ENCODE data around the gene MT1A.

MT1A gene

GRCh38 chr16:56632156-56632847 is 6.2 kb upstream of the MT1A start, which contains the start of gene MT1M:
MT1M (plus strand) TSS chr16:56632659; CDS start chr16:56632732, 73 bp downstream.
- DNase-seq = no peak

GRCh38 chr16:56632848-56633365 is 5.6 kb upstream of the MT1A start:
- DNase-seq = no peak

- no peak for DNase-seq
Observed at GRCh38 chr16:56633535-56633934, 4.9 kb upstream of the MT1A start.

- no peak for DNase-seq
Observed at GRCh38 chr16:56634715-56635440, 3.6 kb upstream of the MT1A start.

GRCh38 chr16:56635441-56635967 is 3.0 kb upstream of the MT1A start:
- no peak for DNase-seq

- no peak for DNase-seq
Observed at GRCh38 chr16:56636616-56637413, 1.7 kb upstream of the MT1A start.

- no peak for DNase-seq
Observed at GRCh38 chr16:56639045-56639444, 579 bp downstream of the MT1A start.

DNA sequence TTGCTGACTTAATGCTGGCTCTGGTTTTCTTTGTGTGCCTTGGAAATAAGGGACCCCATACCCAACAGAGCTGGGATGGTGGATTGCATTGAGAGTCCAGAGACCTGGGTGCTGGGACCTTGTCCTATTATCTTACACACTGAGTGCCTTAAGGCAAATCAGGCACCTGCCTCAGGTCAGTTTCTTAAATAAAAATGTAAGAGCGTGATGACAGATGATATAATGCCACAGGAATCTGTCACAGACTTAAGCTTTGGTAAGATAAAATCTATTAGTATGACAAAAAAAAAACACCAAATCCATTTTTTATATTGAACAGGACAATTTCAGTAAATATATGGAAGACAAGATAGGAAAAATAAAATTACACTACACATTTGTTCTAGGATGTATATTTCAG is 1.6 kb downstream of the MT1A start:
- DNase-seq = no peak

DNA sequence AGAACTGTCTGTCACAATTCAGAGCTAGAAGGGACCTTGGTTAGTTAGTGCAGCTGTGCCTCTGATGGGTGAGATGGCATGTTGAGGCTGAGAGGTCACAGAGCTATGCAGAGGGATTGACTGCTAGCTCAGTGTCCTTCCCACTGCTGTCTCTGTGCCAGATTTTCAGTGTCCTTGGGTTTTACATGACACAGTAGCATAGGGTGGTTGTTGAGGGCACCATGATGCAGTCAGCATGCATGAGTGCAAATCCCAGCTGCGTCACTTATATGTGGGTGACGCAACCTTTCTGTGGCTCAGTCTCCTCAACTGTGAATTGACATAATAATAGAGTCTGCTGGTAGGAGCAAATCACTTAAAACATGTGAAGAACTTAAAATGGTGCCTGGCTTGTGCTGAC is 2.7 kb downstream of the MT1A start:
- DNase-seq = no peak

DNA sequence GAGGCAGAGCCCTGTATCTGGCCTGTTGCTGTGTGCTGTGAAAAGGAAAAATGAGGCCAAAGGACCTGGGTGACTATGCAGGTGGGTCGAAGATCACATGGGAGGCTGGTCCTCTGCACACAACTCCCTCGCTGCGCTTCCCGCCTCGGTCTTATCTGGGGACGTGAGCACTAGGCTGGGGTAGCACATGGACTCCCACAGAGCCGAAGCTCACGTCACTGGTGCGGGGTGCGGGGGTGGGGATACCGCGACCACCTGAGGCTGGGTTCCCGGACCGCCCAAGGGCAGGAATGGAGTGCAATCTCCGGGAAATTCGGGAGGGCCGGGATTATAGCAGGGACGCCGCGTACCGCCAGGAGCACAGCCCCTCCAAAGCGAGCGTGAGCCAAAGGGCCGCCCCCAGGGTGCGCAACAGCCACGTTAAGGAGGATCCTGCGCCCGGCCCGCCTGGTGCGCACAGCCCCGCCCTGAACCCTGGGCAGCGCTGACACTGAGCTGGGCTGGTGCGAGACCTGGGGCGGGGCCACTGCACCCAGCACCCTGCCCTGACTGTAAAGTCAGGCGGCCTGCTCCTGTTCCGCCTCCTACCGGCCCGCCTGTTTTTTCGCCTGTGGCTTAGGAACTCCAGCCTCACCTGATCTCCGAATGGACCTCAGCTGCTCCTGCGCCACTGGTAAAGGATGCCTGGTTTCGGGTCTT is 4.8 kb downstream of the MT1A start:
- DNase-seq = peak; percentile 70 to 74

DNA sequence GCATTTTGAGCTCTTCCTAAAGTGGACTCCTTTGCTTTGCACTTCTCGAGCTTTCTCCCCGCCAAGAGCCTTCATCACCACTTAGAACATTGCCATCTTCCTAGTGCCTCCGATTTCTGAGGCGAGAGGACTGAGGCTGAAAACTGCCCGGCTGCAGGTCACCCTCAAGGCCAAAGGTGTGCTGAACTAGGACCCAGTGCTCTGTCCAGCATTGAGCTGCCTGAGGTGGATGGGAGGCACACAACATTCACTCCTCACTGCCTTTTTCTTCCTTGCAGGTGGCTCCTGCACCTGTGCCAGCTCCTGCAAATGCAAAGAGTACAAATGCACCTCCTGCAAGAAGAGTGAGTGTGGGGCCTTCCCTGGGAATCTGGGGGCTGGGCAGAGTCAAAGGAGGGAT is 5.4 kb downstream of the MT1A start:
- no peak for DNase-seq

GRCh38 chr16:56645311-56645710 is 6.8 kb downstream of the MT1A start:
- DNase-seq = no peak

GRCh38 chr16:56645838-56646237 is 7.4 kb downstream of the MT1A start:
- DNase-seq = no peak

GRCh38 chr16:56647641-56648431 is 9.4 kb downstream of the MT1A start:
- no peak for DNase-seq

- no peak for DNase-seq
Observed at GRCh38 chr16:56649271-56649670, 10.8 kb downstream of the MT1A start.

DNA sequence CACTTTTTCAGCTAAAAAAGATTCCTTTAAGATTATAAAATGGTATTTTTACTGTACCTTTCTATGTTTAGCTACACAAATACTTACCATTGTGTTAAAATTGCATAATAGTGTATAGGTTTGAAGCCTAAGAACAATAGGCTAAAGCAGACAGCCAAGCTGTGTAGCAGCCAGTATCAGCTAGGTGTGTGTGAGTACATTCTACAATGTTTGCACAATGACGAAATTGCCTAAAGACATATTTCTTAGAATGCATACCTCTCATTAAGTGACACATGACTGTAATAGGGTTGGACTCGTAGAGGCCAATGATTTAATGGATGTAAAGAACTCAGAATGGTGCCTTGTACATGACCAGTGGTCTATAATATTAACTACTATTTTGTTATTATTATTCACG is 11.4 kb downstream of the MT1A start:
- DNase-seq = no peak

DNA sequence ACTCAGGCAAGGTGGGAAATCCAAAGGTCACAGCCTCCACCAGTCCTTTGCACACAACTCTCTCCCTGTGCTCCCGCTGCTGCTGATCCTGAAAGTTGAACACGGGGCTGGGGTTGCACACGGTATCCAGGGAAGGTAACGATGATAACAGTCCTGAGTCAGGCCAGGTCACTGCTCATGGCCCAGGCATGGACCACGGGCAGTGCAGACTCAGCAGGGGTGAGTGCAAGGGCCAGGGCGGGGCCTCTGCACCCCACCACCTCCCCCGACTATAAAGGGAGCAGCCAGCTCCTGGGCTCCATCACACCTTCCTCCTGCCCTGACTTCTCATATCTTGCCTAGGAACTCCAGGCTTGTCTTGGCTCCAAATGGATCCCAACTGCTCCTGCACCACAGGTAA is 13.1 kb downstream of the MT1A start, which contains the start of gene MT1B:
Gene MT1B, plus strand, starts transcription at position 301 of the 400 bp plus-strand sequence. Its CDS starts 68 bp downstream, at position 369.
- no peak for DNase-seq

DNA sequence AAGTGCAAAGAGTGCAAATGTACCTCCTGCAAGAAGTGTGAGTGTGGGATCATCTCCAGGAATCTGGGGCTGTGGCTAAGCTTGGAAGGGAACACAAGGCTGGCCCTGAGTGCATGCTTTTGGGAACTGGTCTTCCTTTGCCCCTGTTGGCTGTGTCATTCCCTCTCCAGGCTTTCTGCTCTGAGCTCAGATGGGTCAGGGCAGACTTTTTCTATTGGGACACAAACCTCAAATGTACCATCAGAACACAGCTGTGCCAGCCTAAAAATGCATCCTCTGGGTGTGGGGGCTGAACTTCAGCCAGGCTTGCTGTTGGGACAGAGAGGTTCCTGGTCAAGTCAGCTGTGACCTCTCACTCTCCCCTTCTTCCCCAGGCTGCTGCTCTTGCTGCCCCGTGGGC is 14.1 kb downstream of the MT1A start:
- DNase-seq = no peak

- no peak for DNase-seq
Observed at GRCh38 chr16:56653218-56653617, 14.8 kb downstream of the MT1A start.

DNA sequence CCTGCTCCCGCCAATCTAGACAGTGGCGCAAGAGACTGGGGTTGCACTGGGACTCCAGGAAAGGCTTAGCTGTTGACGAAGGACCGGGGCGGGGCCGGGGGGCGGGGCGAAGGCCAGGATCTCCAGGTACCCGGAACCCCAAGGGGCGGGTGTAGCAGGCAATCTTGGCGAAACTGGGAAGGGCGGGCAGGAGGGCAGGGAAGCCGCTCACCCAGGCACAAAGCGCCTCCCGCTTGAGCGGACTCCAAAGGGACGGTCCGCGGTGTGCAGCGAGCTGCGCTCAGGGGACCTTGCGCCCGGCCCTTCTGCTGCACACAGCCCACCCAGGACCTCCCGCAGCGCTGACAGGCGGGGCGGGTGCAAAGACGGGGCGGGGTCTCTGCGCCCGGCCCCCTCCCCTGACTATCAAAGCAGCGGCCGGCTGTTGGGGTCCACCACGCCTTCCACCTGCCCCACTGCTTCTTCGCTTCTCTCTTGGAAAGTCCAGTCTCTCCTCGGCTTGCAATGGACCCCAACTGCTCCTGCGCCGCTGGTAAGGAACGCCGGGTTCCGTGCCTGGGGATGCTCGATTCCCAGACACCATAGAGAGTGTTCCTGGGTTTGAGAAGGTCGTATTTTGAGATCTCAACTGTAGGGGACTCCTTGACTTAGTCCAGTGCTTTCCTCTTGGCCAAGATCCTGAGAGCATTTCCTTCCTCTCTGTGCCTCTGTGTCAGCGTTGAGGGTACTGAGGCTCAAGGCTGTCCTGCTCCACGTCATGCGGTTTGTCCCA is 19.3 kb downstream of the MT1A start, which contains the start of gene MT1F:
Gene MT1F, plus strand, starts transcription at position 405 of the 772 bp plus-strand sequence. Its CDS starts 100 bp downstream, at position 505.
- DNase-seq = peak; percentile 56 to 60
